ENCODE results near the gene CREB1. TPM values are rescaled to one million over a fixed set of nuclear protein-coding genes. Genes with fewer than 3 reads are reported as not detected.

Gene CREB1
- total RNA-seq = 10 to 100 TPM; 38.2 to 82.3 (median 49.4) TPM

DNA sequence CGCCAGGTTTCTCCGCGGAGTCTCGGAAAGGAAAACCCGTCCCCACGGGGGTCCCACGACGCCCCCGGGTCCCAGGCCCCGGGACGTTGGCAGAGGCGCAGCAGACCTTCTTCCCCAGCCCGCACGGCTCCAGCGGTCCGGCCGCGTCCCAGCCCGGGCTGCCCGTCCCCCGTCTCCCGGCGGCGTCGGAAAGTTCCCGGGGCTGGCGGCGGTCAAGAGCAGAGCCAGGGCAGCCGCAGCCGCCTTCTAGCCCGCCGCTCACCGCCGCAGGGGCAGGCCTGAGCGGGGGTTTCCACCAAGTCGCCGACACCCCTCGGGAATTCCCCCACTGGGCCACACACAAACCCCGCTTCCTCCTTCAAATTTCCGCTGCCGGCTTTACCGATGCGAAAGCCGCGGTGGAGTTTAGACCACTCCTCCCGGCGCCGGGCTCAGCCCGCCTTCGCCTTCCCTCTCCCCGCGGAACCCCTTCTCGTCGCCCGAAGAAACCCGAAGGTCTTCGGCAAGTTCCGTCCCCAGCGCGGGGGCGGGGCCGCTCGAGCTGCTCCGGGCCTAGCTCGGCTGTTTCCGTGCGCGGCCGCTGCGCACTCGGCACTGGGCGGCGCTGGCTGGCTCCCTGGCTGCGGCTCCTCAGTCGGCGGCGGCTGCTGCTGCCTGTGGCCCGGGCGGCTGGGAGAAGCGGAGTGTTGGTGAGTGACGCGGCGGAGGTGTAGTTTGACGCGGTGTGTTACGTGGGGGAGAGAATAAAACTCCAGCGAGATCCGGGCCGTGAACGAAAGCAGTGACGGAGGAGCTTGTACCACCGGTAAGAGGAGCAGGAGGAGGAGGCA, at the start of gene CREB1:
Gene CREB1, plus strand, starts transcription at position 633 of the 830 bp plus-strand sequence. CDS start 25,674 bp downstream, outside the sequence.
- ATAC-seq (ENCODE audit: low FRiP score) = peak; percentile 97
- DNase-seq (ENCODE audit: low spot score) = peak; percentile 98
- TF ChIP-seq, protein P1, sequence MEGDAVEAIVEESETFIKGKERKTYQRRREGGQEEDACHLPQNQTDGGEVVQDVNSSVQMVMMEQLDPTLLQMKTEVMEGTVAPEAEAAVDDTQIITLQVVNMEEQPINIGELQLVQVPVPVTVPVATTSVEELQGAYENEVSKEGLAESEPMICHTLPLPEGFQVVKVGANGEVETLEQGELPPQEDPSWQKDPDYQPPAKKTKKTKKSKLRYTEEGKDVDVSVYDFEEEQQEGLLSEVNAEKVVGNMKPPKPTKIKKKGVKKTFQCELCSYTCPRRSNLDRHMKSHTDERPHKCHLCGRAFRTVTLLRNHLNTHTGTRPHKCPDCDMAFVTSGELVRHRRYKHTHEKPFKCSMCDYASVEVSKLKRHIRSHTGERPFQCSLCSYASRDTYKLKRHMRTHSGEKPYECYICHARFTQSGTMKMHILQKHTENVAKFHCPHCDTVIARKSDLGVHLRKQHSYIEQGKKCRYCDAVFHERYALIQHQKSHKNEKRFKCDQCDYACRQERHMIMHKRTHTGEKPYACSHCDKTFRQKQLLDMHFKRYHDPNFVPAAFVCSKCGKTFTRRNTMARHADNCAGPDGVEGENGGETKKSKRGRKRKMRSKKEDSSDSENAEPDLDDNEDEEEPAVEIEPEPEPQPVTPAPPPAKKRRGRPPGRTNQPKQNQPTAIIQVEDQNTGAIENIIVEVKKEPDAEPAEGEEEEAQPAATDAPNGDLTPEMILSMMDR (IDR thresholded peaks at IDR 0.05) = no peak

DNA sequence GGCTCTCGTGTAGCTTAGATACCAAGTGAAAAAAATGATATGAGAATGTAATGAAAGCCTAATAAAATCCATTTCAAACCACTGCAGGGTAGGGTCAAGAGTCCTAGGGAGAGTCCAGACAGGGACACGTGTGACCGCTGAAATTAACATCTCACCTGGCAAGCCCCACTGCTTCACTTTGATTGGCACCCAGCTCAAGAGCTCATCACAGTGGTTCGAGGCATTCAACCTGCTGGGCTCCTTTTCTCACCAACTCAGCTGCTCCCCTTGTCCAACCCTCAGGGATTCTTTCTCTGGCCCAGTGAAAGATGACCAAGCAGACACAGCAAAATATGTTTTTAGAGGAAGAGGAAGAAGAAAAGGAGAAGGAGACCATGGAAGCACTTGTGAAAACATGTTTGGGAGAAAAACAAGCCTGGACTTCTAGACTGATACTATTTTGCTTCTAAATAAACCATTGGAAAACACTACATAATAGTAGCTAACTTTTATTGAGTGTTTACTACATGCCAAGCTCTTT, 49.2 kb upstream of the CREB1 start:
- DNase-seq (ENCODE audit: low spot score) (no peak), ATAC-seq (ENCODE audit: low FRiP score) (no peak)
- TF ChIP-seq, protein P1 (IDR thresholded peaks at IDR 0.05) = no peak

DNA sequence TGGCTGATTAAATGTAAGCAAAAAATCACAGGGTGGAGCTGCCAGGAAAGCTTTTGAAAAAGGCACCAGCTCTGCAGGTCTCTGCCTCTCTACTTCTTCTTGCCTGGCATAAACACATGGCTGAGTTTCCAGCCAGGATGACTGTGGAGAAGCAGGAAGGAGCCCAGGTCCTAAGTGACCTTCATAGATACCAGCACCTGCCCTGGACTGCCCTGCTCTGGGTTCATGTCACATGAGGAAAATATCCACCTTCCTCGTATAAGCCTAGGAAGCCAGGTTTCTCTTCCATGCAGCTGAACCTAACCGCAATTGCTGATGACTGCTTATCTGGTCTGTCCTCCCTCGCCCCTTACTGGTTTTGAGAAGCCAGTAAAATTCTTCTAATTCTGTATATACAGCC, 47.8 kb upstream of the CREB1 start:
- no peak for DNase-seq (ENCODE audit: low spot score)
- TF ChIP-seq, protein P1 (IDR thresholded peaks at IDR 0.05) = no peak
- peak; percentile 52 for ATAC-seq (ENCODE audit: low FRiP score)

DNA sequence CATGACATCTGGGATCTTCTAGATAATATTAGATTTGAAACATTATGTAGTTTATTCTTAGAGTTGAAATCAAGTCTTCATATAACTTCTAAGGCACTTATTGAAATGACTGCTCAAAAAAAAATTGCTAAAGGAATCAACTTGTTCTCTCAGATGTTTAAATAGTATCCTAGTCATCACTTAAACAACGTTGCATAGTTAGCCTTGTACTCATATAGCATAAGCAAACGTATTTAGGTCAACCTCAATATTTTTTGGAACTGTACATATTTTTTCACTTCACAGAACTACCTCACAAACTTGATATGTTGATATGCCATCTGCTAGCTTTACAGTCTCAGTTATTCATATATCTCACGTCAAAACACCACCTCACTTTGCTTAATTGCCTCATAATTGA, 47.1 kb upstream of the CREB1 start:
- TF ChIP-seq, protein P1 (IDR thresholded peaks at IDR 0.05) = no peak
- DNase-seq (ENCODE audit: low spot score) (no peak), ATAC-seq (ENCODE audit: low FRiP score) (no peak)

DNA sequence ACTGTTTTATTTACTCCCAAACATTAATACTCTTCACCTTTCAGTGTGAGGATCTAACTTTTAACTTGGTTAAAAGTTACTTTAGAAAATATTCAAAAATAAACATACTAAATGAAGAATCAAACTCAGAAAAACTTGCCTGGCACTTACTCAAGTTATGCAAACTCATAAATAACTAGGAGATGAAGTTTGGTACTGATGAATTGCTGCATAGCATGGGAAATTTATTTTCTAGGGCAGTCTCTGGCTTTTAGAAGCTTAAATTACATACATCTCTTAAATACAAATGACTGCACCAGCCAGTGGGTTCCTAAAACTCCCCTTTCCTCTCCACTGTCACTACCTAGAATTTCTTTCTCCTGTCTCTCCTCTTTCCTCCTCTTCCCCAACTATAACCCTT, 46.7 kb upstream of the CREB1 start:
- ATAC-seq (ENCODE audit: low FRiP score) = no peak
- DNase-seq (ENCODE audit: low spot score) = no peak
- TF ChIP-seq, protein P1 (IDR thresholded peaks at IDR 0.05) = no peak

DNA sequence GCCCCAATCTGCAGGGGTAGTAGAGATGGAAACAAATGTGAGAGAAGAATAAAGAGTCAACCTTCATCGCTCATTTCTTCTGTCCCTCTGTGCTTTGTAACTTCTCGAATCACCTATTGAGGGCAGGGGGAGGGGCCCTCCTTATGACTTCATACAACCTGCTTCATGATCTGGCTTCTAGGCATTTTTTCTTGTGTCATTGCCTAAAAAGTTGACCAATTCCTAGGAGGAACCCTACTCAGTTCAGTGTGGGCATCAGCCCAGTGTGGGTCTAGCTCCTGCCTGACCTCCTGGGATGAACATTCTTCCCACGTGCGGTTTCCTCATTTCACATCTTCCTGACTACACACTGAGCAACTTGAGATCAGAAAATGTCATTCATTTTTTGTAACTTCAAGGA, 46.3 kb upstream of the CREB1 start:
- TF ChIP-seq, protein P1 (IDR thresholded peaks at IDR 0.05) = no peak
- DNase-seq (ENCODE audit: low spot score) (no peak), ATAC-seq (ENCODE audit: low FRiP score) (no peak)

All from omental fat pad (tissue), 4 donors.